ENCODE data around the gene TMEM185A. TPM values are rescaled to one million over a fixed set of nuclear protein-coding genes. Genes with fewer than 3 reads are reported as not detected.
A peak's percentile ranks its signal among the peaks of the same experiment; 100 is the strongest.

TMEM185A gene
- total RNA-seq, 2 experiments from 2014 or later, result 6.3 to 7.2 TPM

DNA sequence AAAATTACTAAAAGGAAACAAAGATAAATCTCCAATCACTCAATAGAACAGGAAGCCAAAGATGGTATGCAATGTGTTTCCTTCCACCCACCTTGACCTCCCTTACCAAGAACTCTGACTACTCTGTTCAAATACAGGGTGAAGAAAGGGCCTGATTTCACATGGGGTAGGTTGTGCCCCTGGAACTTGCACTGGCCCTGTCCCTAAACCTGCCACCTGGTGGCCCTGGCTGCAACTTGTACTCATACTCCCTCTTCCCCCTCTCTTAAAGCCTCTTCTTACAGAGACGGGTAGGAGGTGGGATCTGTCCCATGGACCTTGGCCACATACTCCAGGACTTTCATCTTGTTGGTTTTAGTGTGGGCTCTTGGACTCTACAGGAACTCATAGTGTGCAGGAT, 17.3 kb upstream of the TMEM185A start:
- H3K27ac ChIP-seq (ENCODE audit: low read depth in 1 of 2, low read length in 2 of 2), result no peak overlapping the region
- no peak for ATAC-seq (ENCODE audit: poor library complexity)
- no peak for TF ChIP-seq CTCF (IDR thresholded peaks at IDR 0.05)
- no peaks in the 10 kb centered on the region for H3K27me3 ChIP-seq (ENCODE audit: control insufficient read depth in 1 of 2, insufficient read depth in 2 of 2, low read length in 2 of 2)
- ChIA-PET CTCF (no interaction called here), POLR2A (no interaction called here)
- intact Hi-C loops (cut with DNase I, micrococcal nuclease), result no loop called here
- peak in 3 of 14 experiments; percentile 2 to 16 (median 11) for DNase-seq
- H3K36me3 ChIP-seq (ENCODE audit: insufficient read depth, low read length), result no peaks in the 10 kb centered on the region
- Mint-ChIP-seq H3K27ac (no peak overlapping the region), H3K4me1 (ENCODE audit: low read depth) (no peaks in the 10 kb centered on the region), H3K36me3 (ENCODE audit: low read depth) (no peaks in the 10 kb centered on the region), H3K27me3 (no peaks in the 10 kb centered on the region), H3K9me3 (no peaks in the 10 kb centered on the region), H3K4me3 (no peak overlapping the region)
- H3K4me3 ChIP-seq (ENCODE audit: low read length), result no peak overlapping the region
- no peaks in the 10 kb centered on the region for H3K9me3 ChIP-seq (ENCODE audit: control insufficient read depth in 1 of 2, insufficient read depth in 1 of 2, low read length in 2 of 2)
- no peaks in the 10 kb centered on the region for H3K4me1 ChIP-seq (ENCODE audit: insufficient read depth, low read length)

- Mint-ChIP-seq H3K9me3 (no peaks in the 10 kb centered on the region), H3K27ac (no peak overlapping the region), H3K4me3 (no peak overlapping the region), H3K27me3 (no peaks in the 10 kb centered on the region), H3K4me1 (ENCODE audit: low read depth) (no peaks in the 10 kb centered on the region), H3K36me3 (ENCODE audit: low read depth) (no peaks in the 10 kb centered on the region)
- CTCF ChIA-PET, result no interaction called here
- ATAC-seq (ENCODE audit: poor library complexity) (no peak), DNase-seq (no peak)
- no peaks in the 10 kb centered on the region for H3K4me1 ChIP-seq (ENCODE audit: insufficient read depth, low read length)
- H3K27ac ChIP-seq (ENCODE audit: low read depth in 1 of 2, low read length in 2 of 2), result no peak overlapping the region
- no peaks in the 10 kb centered on the region for H3K36me3 ChIP-seq (ENCODE audit: insufficient read depth, low read length)
- POLR2A ChIA-PET, result no interaction called here
- H3K27me3 ChIP-seq (ENCODE audit: control insufficient read depth in 1 of 2, insufficient read depth in 2 of 2, low read length in 2 of 2), result no peaks in the 10 kb centered on the region
- TF ChIP-seq CTCF (IDR thresholded peaks at IDR 0.05), result no peak
- no peak overlapping the region for H3K4me3 ChIP-seq (ENCODE audit: low read length)
- H3K9me3 ChIP-seq (ENCODE audit: control insufficient read depth in 1 of 2, insufficient read depth in 1 of 2, low read length in 2 of 2), result no peaks in the 10 kb centered on the region
- intact Hi-C loops (cut with DNase I, micrococcal nuclease), result no loop called here
Measured at GRCh38 chrX:149647505-149647904, 15.9 kb upstream of the TMEM185A start.

DNA sequence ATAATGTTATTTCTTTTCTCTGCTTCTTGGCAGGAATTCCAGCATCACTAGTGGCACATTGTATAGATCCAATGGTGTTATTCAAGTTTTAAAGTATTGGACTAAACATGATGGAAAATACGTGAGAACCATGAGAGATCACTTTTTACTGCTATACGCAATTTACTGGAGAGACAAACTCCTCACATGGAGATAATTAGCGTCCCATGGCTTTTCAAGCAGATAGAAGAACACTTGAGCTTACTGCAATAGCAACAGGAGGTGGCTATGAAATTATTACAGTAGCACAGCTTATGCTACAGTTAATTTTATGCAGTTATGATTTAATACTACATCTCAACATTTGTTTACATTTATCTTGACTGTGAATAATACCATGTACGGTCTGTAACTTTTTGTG, 11.9 kb upstream of the TMEM185A start:
- ChIA-PET CTCF (no interaction called here), POLR2A (no interaction called here)
- TF ChIP-seq CTCF (IDR thresholded peaks at IDR 0.05), result no peak
- Histone ChIP-seq H3K27me3 (ENCODE audit: control insufficient read depth in 1 of 2, insufficient read depth in 2 of 2, low read length in 2 of 2) (no peaks in the 10 kb centered on the region), H3K36me3 (ENCODE audit: insufficient read depth, low read length) (no peaks in the 10 kb centered on the region), H3K27ac (ENCODE audit: low read depth in 1 of 2, low read length in 2 of 2) (no peak overlapping the region), H3K4me3 (ENCODE audit: low read length) (no peak overlapping the region), H3K4me1 (ENCODE audit: insufficient read depth, low read length) (no peaks in the 10 kb centered on the region), H3K9me3 (ENCODE audit: control insufficient read depth in 1 of 2, insufficient read depth in 1 of 2, low read length in 2 of 2) (no peaks in the 10 kb centered on the region)
- Mint-ChIP-seq H3K27me3 (no peaks in the 10 kb centered on the region), H3K9me3 (no peaks in the 10 kb centered on the region), H3K36me3 (ENCODE audit: low read depth) (no peaks in the 10 kb centered on the region), H3K4me3 (no peak overlapping the region), H3K27ac (no peak overlapping the region), H3K4me1 (ENCODE audit: low read depth) (no peaks in the 10 kb centered on the region)
- intact Hi-C loops (cut with DNase I, micrococcal nuclease), result no loop called here
- ATAC-seq (ENCODE audit: poor library complexity) (no peak), DNase-seq (no peak)

Data from CD4-positive, alpha-beta T cell (primary cell).